Stimulated activated CD4-positive, alpha-beta T cell treated with anti-CD3 and anti-CD28 coated beads, Interleukin-2, amount 100 ng/mL, for 48 hours (primary cell): ENCODE data around the gene CDH23.

Experiments
- DNase-seq, 2 donors: peaks; one replicate each; pipeline ENCODE4 v3.0.0-alpha.2; 2020

Gene CDH23

GRCh38 chr10:71788954-71789353 is 392.2 kb downstream of the CDH23 start:
- DNase-seq = no peak

DNA sequence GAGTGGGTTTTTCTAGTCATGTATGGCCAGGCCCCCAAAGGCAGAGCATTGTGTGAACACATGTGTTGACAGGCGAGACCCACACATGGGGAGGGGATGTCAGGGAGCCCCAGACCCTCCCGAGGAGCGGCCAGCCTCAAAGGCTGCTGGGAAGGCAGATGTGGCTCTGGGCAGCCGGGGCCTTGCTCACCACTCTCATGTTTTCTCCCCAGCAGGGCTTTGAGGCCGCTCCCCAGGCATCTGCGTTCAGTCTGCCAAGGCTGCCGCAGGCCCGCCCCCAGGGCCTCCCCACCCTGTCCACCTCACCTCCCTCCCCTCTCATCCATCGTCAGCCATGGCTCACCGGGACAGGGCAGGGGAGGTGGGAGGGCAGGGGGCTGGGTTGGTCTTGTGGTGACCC is 393.2 kb downstream of the CDH23 start:
- DNase-seq = no peak

DNA sequence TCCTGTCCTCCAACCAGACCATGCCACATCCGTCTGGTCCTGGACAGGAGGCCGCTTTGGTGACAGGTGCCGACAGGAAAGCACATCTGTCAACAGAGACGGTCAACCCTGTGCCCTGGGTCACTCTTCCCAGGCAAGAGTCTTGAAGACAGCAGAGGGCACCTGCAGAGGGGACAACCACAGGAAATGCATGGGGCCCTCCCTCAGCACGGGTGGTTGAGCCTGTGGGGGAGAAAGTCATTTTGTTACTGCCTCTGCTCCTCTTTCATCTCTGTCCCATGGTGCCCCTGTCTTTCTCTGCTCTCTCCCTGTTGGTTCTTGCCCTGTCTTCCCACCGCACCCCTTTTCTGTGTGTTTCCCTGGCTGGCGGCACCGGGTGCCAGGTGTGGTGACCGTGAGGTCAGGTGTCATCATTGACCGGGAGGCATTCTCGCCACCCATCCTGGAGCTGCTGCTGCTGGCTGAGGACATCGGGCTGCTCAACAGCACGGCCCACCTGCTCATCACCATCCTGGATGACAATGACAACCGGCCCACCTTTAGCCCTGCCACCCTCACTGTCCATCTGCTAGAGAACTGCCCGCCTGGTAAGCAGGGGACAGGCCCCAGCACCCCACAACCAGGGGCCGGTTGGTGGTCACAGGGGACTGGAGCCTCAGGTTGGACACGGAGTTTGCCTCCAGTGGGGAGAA is 394.2 kb downstream of the CDH23 start:
- no peak for DNase-seq

GRCh38 chr10:71795248-71795647 is 398.5 kb downstream of the CDH23 start:
- no peak for DNase-seq

GRCh38 chr10:71796749-71797405 is 400.2 kb downstream of the CDH23 start:
- DNase-seq = no peak

GRCh38 chr10:71797533-71798307 is 401.0 kb downstream of the CDH23 start:
- DNase-seq = no peak

- DNase-seq = no peak
These were observed 401.5 kb downstream of the CDH23 start for GRCh38 chr10:71798308-71798624.

DNA sequence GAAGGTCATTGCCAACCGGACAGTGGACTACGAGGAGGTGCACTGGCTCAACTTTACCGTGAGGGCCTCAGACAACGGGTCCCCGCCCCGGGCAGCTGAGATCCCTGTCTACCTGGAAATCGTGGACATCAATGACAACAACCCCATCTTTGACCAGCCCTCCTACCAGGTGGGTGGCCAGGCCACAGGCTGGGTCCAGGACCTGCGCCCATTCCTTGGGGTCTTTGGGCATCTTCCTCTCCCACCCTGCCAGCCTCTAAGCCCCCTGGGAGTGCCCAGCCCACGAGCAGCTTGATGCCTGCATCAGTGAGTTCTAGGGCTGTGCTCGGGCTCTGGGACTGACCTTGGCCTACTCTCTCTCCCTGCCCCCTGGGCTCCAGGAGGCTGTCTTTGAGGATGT is 402.4 kb downstream of the CDH23 start:
- DNase-seq = no peak

DNA sequence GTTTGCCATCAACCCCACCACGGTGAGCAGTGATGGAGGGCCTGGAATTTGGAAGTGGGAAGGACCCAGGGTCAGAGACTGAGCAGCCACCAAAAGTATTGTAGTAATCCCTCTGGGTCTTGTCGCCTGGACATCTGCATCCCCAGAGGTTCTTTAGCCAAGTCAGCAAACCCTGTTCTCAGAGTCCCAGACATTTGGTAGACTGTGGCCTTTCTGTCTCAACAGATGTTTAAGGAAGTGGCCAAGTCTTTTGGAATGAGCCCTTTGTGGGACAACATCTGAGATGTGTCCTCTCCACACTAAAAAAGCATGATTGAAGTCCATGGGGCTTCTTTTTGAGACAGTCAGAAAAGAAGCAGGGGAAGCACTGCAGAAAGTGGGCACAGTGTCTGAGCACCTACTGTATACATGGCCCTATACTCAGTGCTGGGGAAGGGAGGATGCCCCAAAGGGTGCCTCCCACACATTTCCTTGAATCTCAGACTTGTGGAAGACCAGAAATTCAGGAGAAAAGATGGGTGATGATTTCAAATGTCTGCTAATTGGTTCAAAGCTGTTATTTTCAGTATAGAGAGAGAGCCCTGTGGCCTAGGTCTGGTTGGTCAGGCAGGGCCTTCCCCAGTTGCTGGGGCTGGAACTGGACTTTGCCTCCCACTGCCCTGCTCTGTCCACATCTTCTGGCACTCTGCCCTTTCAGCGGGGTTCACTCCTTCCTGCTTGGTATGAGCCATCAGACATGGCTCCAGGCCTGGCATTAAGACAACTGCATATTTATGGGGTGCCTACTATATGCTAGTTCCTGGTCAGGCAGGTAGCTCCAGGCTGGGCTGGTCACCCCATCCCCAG is 403.1 kb downstream of the CDH23 start:
- DNase-seq = no peak

- DNase-seq = no peak
These were observed 404.6 kb downstream of the CDH23 start for GRCh38 chr10:71801361-71801760.

DNA sequence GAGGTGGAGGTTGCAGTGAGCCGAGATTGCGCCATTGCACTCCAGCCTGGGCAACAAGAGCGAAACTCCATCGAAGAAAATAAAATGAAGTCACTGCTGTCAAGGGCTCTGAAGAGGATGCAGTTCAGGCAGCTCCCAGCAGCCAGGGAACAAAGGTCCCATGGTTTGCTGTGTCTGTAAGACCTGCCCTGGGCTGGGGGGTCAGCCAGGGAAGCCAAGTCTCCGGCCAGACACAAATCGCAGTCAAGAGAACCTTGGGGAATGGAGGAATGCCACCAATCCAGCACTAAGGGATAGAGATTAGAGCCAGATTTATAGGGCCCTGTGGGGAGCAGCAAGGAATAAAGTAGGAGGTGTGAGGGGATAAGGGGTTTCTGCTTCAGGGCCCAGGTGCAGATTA is 405.5 kb downstream of the CDH23 start:
- DNase-seq = no peak

- no peak for DNase-seq
These were observed 406.2 kb downstream of the CDH23 start for GRCh38 chr10:71802715-71803488.

GRCh38 chr10:71804077-71804476 is 407.4 kb downstream of the CDH23 start:
- no peak for DNase-seq

- DNase-seq = no peak
These were observed 409.3 kb downstream of the CDH23 start for GRCh38 chr10:71805776-71806703.

DNA sequence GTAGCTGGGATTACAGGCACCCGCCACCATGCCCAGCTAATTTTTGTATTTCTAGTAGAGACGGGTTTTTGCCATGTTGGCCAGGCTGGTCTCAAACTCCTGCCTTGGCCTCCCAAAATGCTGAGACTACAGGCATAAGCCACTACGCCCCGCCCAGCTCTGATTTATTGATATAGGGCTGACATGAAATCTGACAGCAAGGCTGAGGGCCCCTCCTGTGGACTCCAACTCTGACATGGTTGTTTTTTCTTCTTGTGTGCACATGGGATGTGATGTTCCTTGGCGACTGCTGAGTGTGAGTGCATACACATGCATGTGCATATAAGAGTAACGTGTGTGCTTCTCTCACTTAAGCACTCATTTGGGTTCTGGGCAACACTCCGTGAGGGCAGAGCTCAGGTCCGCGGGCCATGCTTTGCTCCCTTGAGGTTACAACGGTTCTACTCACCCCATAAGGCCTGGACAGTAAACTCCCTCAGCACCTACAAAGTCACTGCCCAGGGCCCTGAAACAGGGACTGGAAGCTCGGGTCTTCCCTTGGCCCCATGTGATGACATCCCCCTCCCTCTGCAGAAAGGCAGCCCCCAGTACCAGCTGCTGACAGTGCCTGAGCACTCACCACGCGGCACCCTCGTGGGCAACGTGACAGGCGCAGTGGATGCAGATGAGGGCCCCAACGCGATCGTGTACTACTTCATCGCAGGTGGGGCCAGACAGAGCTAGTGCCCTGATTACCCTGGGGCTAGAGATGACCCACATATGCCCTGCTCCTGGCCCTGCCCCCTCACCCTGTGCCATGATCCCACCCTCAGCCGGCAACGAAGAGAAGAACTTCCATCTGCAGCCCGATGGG is 410.2 kb downstream of the CDH23 start:
- DNase-seq = no peak

GRCh38 chr10:71807557-71808510 is 411.1 kb downstream of the CDH23 start:
- no peak for DNase-seq

- DNase-seq = no peak
These were observed 412.9 kb downstream of the CDH23 start for GRCh38 chr10:71809628-71810027.

GRCh38 chr10:71810048-71810750 is 413.5 kb downstream of the CDH23 start:
- no peak for DNase-seq
